MM.1S (cell line): Measurements from ENCODE around the gene GAREM2.

Experiments used
- CTCF ChIP-seq: fragments of 300-600 bp; sonication (generic); IDR thresholded peaks from 2 replicates; pipeline ENCODE4 v1.5.1; 2016; ENCODE audit warnings: antibody characterized with exemption, low read length, mixed read lengths
- EZH2 ChIP-seq: fragments of 300-600 bp; sonication (generic); optimal IDR thresholded peaks from 2 replicates; pipeline ENCODE3; 2017; ENCODE audit warnings: low read depth, mild to moderate bottlenecking, antibody characterized with exemption, low read length, mixed read lengths

- TF ChIP-seq EZH2: no peak
- no peak for TF ChIP-seq CTCF
These were observed 17.5 kb downstream of the GAREM2 start for GRCh38 chr2:26190369-26190768.
